Measurements from ENCODE around the gene MRPL41. TPM values are rescaled to one million over a fixed set of nuclear protein-coding genes. Genes with fewer than 3 reads are reported as not detected.
"Not testable (repeated sequence)": the region's sequence is repeated elsewhere in the genome, so short reads cannot be mapped to it uniquely, and the experiment has no call there.

The MRPL41 gene
- total RNA-seq, 4 donors from 2014 or later: 77.1 to 161 (median 98.3) TPM

- no peak overlapping the region for H3K27ac ChIP-seq
- peaks cover 0 to 46% (median 0%) of the 10 kb centered on the region in 3 donors for H3K36me3 ChIP-seq
- no peaks in the 10 kb centered on the region for H3K9me3 ChIP-seq
- H3K27me3 ChIP-seq: no peaks in the 10 kb centered on the region
- H3K4me1 ChIP-seq: no peaks in the 10 kb centered on the region
- TF ChIP-seq POLR2A (IDR thresholded peaks at IDR 0.05): no peak
- no peak for TF ChIP-seq CTCF (IDR thresholded peaks at IDR 0.05)
- no peak for TF ChIP-seq EP300 (IDR thresholded peaks at IDR 0.05)
- no peak overlapping the region for H3K4me3 ChIP-seq
- 79 to 91% methylated on average over 8 to 15 of the region's 18 CpGs for WGBS, 2 donors
- DNase-seq (ENCODE audit: low spot score in 2 of 2): no peak
Observed at GRCh38 chr9:137564817-137565411, 13.2 kb downstream of the MRPL41 start.

GRCh38 chr9:137568445-137568844, 16.8 kb downstream of the MRPL41 start:
- 85 to 87% methylated on average over 5 of the region's 5 CpGs for WGBS, 2 donors
- H3K9me3 ChIP-seq; H3K4me1 ChIP-seq; H3K27ac ChIP-seq; DNase-seq (ENCODE audit: low spot score in 2 of 2); H3K4me3 ChIP-seq; H3K27me3 ChIP-seq: not testable (repeated sequence)
- H3K36me3 ChIP-seq: peaks cover 0 to 48% (median 9%) of the 10 kb centered on the region in 3 donors

GRCh38 chr9:137569609-137570203, 18.0 kb downstream of the MRPL41 start:
- no peak overlapping the region for H3K4me3 ChIP-seq
- no peaks in the 10 kb centered on the region for H3K4me1 ChIP-seq
- peaks cover 0 to 48% (median 14%) of the 10 kb centered on the region in 3 donors for H3K36me3 ChIP-seq
- no peaks in the 10 kb centered on the region for H3K27me3 ChIP-seq
- WGBS, 2 donors: 96% methylated on average over 5 of the region's 5 CpGs
- DNase-seq (ENCODE audit: low spot score in 2 of 2): no peak
- no peaks in the 10 kb centered on the region for H3K9me3 ChIP-seq
- no peak for TF ChIP-seq EP300 (IDR thresholded peaks at IDR 0.05)
- TF ChIP-seq CTCF (IDR thresholded peaks at IDR 0.05): no peak
- no peak for TF ChIP-seq POLR2A (IDR thresholded peaks at IDR 0.05)
- no peak overlapping the region for H3K27ac ChIP-seq

GRCh38 chr9:137570566-137570965, 18.9 kb downstream of the MRPL41 start:
- DNase-seq (ENCODE audit: low spot score in 2 of 2): no peak
- peaks cover 0 to 7% (median 0%) of the 10 kb centered on the region in 4 donors for H3K4me1 ChIP-seq
- H3K9me3 ChIP-seq: no peaks in the 10 kb centered on the region
- WGBS, 2 donors: 99% methylated on average over 3 of the region's 3 CpGs
- H3K4me3 ChIP-seq: no peak overlapping the region
- H3K27ac ChIP-seq: no peak overlapping the region
- TF ChIP-seq CTCF (IDR thresholded peaks at IDR 0.05) (no peak), POLR2A (IDR thresholded peaks at IDR 0.05) (no peak), EP300 (IDR thresholded peaks at IDR 0.05) (no peak)
- peaks cover 0 to 52% (median 15%) of the 10 kb centered on the region in 3 donors for H3K36me3 ChIP-seq
- H3K27me3 ChIP-seq: no peaks in the 10 kb centered on the region

GRCh38 chr9:137574192-137574591, 22.5 kb downstream of the MRPL41 start:
- Histone ChIP-seq H3K36me3 (peaks cover 0 to 64% (median 15%) of the 10 kb centered on the region in 3 donors), H3K27me3 (no peaks in the 10 kb centered on the region), H3K4me1 (peaks cover 0 to 33% (median 11%) of the 10 kb centered on the region in 4 donors), H3K4me3 (no peak overlapping the region), H3K9me3 (no peaks in the 10 kb centered on the region), H3K27ac (no peak overlapping the region)
- WGBS, 2 donors: 88 to 91% methylated on average over 10 of the region's 10 CpGs
- no peak for TF ChIP-seq CTCF (IDR thresholded peaks at IDR 0.05)
- TF ChIP-seq EP300 (IDR thresholded peaks at IDR 0.05): no peak
- no peak for TF ChIP-seq POLR2A (IDR thresholded peaks at IDR 0.05)
- DNase-seq (ENCODE audit: low spot score in 2 of 2): no peak

Data from tibial nerve (tissue), 4 donors.